Measurements from ENCODE around the gene PLEKHM2.

The PLEKHM2 gene

GRCh38 chr1:15739745-15740144 lies 55.6 kb downstream of the PLEKHM2 start:
- TF ChIP-seq CTCF (IDR thresholded peaks at IDR 0.05; ENCODE audit: low read depth, low read length): no peak
- H3K4me3 ChIP-seq (ENCODE audit: low read depth, low read length): no peak overlapping the region

GRCh38 chr1:15740924-15741850 lies 57.1 kb downstream of the PLEKHM2 start:
- peak; percentile 72 for TF ChIP-seq CTCF (IDR thresholded peaks at IDR 0.05; ENCODE audit: low read depth, low read length)
- no peak overlapping the region for H3K4me3 ChIP-seq (ENCODE audit: low read depth, low read length)

GRCh38 chr1:15742339-15742801 lies 58.2 kb downstream of the PLEKHM2 start, which contains the start of gene TMEM82:
Gene TMEM82 (plus strand): TSS chr1:15742499. CDS start chr1:15742560, 61 bp downstream.
- H3K4me3 ChIP-seq (ENCODE audit: low read depth, low read length): no peak within 1 kb of the TSS
- TF ChIP-seq CTCF (IDR thresholded peaks at IDR 0.05; ENCODE audit: low read depth, low read length): no peak

GRCh38 chr1:15744122-15744679 lies 60.1 kb downstream of the PLEKHM2 start:
- no peak for TF ChIP-seq CTCF (IDR thresholded peaks at IDR 0.05; ENCODE audit: low read depth, low read length)
- H3K4me3 ChIP-seq (ENCODE audit: low read depth, low read length): no peak overlapping the region

GRCh38 chr1:15747378-15747777 lies 63.3 kb downstream of the PLEKHM2 start:
- TF ChIP-seq CTCF (IDR thresholded peaks at IDR 0.05; ENCODE audit: low read depth, low read length): no peak
- H3K4me3 ChIP-seq (ENCODE audit: low read depth, low read length): no peak overlapping the region

- no peak overlapping the region for H3K4me3 ChIP-seq (ENCODE audit: low read depth, low read length)
- TF ChIP-seq CTCF (IDR thresholded peaks at IDR 0.05; ENCODE audit: low read depth, low read length): no peak
Measured at GRCh38 chr1:15748264-15748663, 64.1 kb downstream of the PLEKHM2 start.
